RWPE2 (cell line): ENCODE measurements around the gene FTO.

Source experiments
- ATAC-seq: fragments of 200-7000 bp; cut with Tn5 transposase; 3 replicates; pipeline ENCODE4 v1.9.1; 2021; ENCODE audit warnings: low read depth
- DNase-seq: peaks from one replicate; pipeline ENCODE4 v3.0.0-alpha.2; 2020; ENCODE audit warnings: low spot score
- H3K27ac ChIP-seq: fragments of 450-650 bp; 2 replicates; pipeline ENCODE4 v1.5.1; 2017; ENCODE audit warnings: mild to moderate bottlenecking; ENCODE audit not compliant: poor library complexity, severe bottlenecking
- H3K27me3 ChIP-seq: fragments of 250-450 bp; sonication (Bioruptor Pico); 2 replicates; pipeline ENCODE4 v1.5.1; 2021; ENCODE audit warnings: mild to moderate bottlenecking, moderate library complexity; ENCODE audit not compliant: insufficient read depth, poor library complexity, severe bottlenecking
- H3K36me3 ChIP-seq: fragments of 250-450 bp; sonication (Bioruptor Pico); 2 replicates; pipeline ENCODE4 v1.5.1; 2020; ENCODE audit warnings: low read depth, mild to moderate bottlenecking, moderate library complexity
- H3K4me1 ChIP-seq: fragments of 250-450 bp; sonication (Bioruptor Pico); 2 replicates; pipeline ENCODE4 v1.5.1; 2021; ENCODE audit warnings: mild to moderate bottlenecking, moderate library complexity; ENCODE audit not compliant: insufficient read depth, poor library complexity, severe bottlenecking
- H3K4me3 ChIP-seq: fragments of 250-450 bp; sonication (Bioruptor Pico); 2 replicates; pipeline ENCODE4 v1.5.1; 2021; ENCODE audit warnings: mild to moderate bottlenecking, moderate library complexity; ENCODE audit not compliant: severe bottlenecking
- H3K9me3 ChIP-seq: fragments of 250-450 bp; sonication (Bioruptor Pico); 2 replicates; pipeline ENCODE4 v1.5.1; 2021; ENCODE audit warnings: mild to moderate bottlenecking, moderate library complexity; ENCODE audit not compliant: severe bottlenecking
- TF ChIP-seq, protein P1 (sequence below): fragments of 450-650 bp; IDR thresholded peaks from one replicate; pipeline ENCODE4 v1.5.1; 2017; ENCODE audit warnings: mild to moderate bottlenecking, moderate library complexity; ENCODE audit not compliant: poor library complexity, severe bottlenecking

Gene FTO

GRCh38 chr16:54200720-54201119 is 496.8 kb downstream of the FTO start:
- TF ChIP-seq, protein P1, sequence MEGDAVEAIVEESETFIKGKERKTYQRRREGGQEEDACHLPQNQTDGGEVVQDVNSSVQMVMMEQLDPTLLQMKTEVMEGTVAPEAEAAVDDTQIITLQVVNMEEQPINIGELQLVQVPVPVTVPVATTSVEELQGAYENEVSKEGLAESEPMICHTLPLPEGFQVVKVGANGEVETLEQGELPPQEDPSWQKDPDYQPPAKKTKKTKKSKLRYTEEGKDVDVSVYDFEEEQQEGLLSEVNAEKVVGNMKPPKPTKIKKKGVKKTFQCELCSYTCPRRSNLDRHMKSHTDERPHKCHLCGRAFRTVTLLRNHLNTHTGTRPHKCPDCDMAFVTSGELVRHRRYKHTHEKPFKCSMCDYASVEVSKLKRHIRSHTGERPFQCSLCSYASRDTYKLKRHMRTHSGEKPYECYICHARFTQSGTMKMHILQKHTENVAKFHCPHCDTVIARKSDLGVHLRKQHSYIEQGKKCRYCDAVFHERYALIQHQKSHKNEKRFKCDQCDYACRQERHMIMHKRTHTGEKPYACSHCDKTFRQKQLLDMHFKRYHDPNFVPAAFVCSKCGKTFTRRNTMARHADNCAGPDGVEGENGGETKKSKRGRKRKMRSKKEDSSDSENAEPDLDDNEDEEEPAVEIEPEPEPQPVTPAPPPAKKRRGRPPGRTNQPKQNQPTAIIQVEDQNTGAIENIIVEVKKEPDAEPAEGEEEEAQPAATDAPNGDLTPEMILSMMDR = no peak
- Histone ChIP-seq H3K9me3 (no peaks in the 10 kb centered on the region), H3K4me3 (no peak overlapping the region), H3K27me3 (no peaks in the 10 kb centered on the region), H3K36me3 (no peaks in the 10 kb centered on the region), H3K4me1 (no peaks in the 10 kb centered on the region), H3K27ac (no peak overlapping the region)
- DNase-seq (no peak), ATAC-seq (no peak)

DNA sequence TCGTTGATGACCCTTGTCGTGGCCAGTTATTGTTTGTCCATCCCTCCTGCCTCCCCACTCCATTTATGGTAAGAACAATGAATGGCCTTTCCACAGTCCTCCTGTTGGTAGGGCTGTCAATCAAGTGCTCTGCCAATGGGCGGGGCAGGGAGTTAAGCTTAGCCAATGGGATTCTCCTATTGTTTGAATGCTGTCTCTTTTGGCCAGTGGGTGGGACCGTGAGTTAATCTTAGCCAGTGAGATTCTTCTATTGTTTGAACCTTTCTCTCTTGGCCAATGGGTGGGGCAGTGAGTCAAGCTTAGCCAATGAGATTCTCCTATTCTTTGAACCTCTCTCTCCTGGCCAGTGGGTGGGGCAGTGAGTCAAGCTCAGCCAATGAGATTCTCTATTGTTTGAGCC is 497.2 kb downstream of the FTO start:
- Histone ChIP-seq H3K27ac (no peak overlapping the region), H3K36me3 (no peaks in the 10 kb centered on the region), H3K9me3 (no peaks in the 10 kb centered on the region), H3K4me3 (no peak overlapping the region), H3K27me3 (no peaks in the 10 kb centered on the region), H3K4me1 (no peaks in the 10 kb centered on the region)
- DNase-seq (no peak), ATAC-seq (no peak)
- TF ChIP-seq, protein P1 = no peak
